OCI-LY3 (cell line): Measurements from ENCODE around the gene POU2F2.

Experiments used
- CTCF ChIP-seq: fragments of 200-600, 300-600 bp; sonication (generic); IDR thresholded peaks from 2 replicates; pipeline ENCODE4 v1.5.1; 2014; ENCODE audit warnings: antibody characterized with exemption, low read length, low read depth
- EZH2phosphoT487 ChIP-seq: fragments of 200-600 bp; shearing (Covaris generic); IDR thresholded peaks from 2 replicates; pipeline ENCODE4 v1.6.1; 2018; ENCODE audit warnings: antibody characterized with exemption, mixed run types, low read depth

- TF ChIP-seq CTCF (no peak), EZH2phosphoT487 (no peak)
Observed at GRCh38 chr19:42114412-42114811, 17.8 kb downstream of the POU2F2 start.
